ENCODE measurements around the gene FBL. TPM values are rescaled to one million over a fixed set of nuclear protein-coding genes. Genes with fewer than 3 reads are reported as not detected.

Gene FBL
- total RNA-seq, 1 experiment from 2014 or later, result 554 TPM

DNA sequence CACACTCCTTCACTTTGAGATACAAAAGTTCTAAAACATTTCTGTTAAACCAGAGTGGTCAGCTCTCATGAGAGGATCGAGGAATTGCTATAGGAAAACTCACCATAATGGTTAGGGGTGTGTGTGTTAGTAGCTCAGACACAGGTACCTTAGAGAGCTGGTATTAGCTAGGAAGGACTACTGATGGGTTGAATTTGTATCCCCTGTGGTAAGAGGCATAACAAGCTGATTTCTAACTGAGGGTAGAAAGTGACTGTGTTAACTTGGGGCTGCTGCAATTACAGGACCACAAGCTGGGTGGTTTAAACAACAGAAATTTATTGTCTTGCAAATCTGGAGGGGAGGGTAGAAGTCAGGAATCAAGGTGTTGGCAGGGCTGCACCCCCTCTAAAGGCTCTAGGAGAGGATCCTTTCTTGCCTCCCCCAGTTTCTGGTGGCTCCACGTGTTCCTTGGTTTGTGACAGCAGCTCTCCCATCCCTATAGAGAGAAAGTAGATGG is 50.1 kb downstream of the FBL start:
- ChIA-PET CTCF (no interaction called here), RAD21 (ENCODE audit: low non-redundant PET in 1 of 2, low total read pairs in 2 of 2, uncharacterized antibody in 2 of 2, unreplicated experiment in 2 of 2) (no interaction called here), POLR2A (no interaction called here)
- Histone ChIP-seq H3K9me3 (ENCODE audit: control insufficient read depth in 1 of 2, insufficient read depth in 1 of 2, low read depth in 1 of 2, low read length in 2 of 2) (no peaks in the 10 kb centered on the region), H3K9me2 (ENCODE audit: insufficient read depth) (no peaks in the 10 kb centered on the region), H2AFZ (ENCODE audit: low read depth, low read length, poor library complexity, severe bottlenecking) (no peak overlapping the region), H3K27me3 (ENCODE audit: insufficient read depth, low read length) (peaks cover 22% of the 10 kb centered on the region), H3K79me2 (ENCODE audit: insufficient read depth, low read length) (no peaks in the 10 kb centered on the region), H3K4me3 (replicated peaks in 1 of 2; ENCODE audit: low read depth in 1 of 2, low read length in 2 of 2) (no peak overlapping the region), H3K4me2 (ENCODE audit: low read length) (no peak overlapping the region), H3K4me1 (ENCODE audit: control insufficient read depth in 1 of 2, insufficient read depth in 2 of 2, low read length in 2 of 2) (peaks cover 0 to 6% of the 10 kb centered on the region in 2 experiments; a peak in 2 of 4 replicates), H3K27ac (ENCODE audit: low read depth, low read length) (no peak overlapping the region), H3K36me3 (ENCODE audit: control insufficient read depth in 1 of 2, insufficient read depth in 2 of 2, low read length in 2 of 2) (no peaks in the 10 kb centered on the region), H3K9ac (ENCODE audit: low read length) (no peak overlapping the region), H4K20me1 (ENCODE audit: insufficient read depth) (no peaks in the 10 kb centered on the region)
- ATAC-seq, result no peak
- TF ChIP-seq EZH2phosphoT487 (IDR thresholded peaks at IDR 0.05; ENCODE audit: borderline replicate concordance), result no peak
- TF ChIP-seq RAD21 (IDR thresholded peaks at IDR 0.05; ENCODE audit: low read depth), result no peak
- TF ChIP-seq SRF (IDR thresholded peaks at IDR 0.05; ENCODE audit: low read depth), result no peak
- no peak for TF ChIP-seq CEBPB (IDR thresholded peaks at IDR 0.05; ENCODE audit: low read depth)
- TF ChIP-seq TCF7L2 (IDR thresholded peaks at IDR 0.05; ENCODE audit: borderline replicate concordance, extremely low read depth, insufficient read depth, insufficient read length), result no peak
- TF ChIP-seq SP1 (IDR thresholded peaks at IDR 0.05; ENCODE audit: low read depth), result no peak
- TF ChIP-seq ZNF274 (IDR thresholded peaks at IDR 0.05; ENCODE audit: low read depth, low read length), result no peak
- TF ChIP-seq SIN3A (IDR thresholded peaks at IDR 0.05; ENCODE audit: low read depth), result no peak
- no peak for TF ChIP-seq JUND (IDR thresholded peaks at IDR 0.05)
- TF ChIP-seq ELF1 (IDR thresholded peaks at IDR 0.05; ENCODE audit: borderline replicate concordance, low read depth), result no peak
- no peak for TF ChIP-seq POLR2AphosphoS5 (IDR thresholded peaks at IDR 0.05; ENCODE audit: low read depth, low read length)
- TF ChIP-seq REST (IDR thresholded peaks at IDR 0.05; ENCODE audit: low read depth), result no peak
- TF ChIP-seq ATF3 (IDR thresholded peaks at IDR 0.05), result no peak
- intact Hi-C loops (cut with micrococcal nuclease), result no loop called here
- no peak for DNase-seq (ENCODE audit: low read depth, low spot score)
- BruUV-seq (replicated peaks), result no TSS peak

All from HCT116 (cell line).